Measurements from ENCODE around the gene PLIN5. TPM values are rescaled to one million over a fixed set of nuclear protein-coding genes. Genes with fewer than 3 reads are reported as not detected.

Gene PLIN5
- total RNA-seq, 1 experiment from 2014 or later, result 8.1 TPM

DNA sequence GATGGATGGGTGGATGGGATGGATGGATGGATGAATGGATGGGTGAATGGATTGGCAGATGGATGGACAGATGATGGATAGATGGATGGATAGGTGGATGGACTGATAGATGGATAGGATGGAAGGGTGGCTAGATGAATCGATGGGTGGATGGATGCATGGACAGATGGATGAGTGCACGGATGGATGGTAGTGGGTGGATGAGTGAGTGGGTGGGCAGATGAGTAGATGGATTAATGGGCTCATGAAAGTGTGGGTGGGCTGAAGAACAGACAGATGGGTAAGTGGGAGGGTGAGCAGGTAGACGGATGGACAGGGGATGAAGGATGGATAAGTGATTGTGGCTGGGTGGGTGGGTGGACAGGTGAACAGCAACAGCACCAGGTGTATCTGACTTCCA lies 18.8 kb upstream of the PLIN5 start:
- Histone ChIP-seq H3K9me3 (ENCODE audit: control insufficient read depth in 1 of 2, insufficient read depth in 1 of 2, low read depth in 1 of 2, low read length in 2 of 2) (no peaks in the 10 kb centered on the region), H4K20me1 (ENCODE audit: insufficient read depth) (no peaks in the 10 kb centered on the region), H3K4me1 (ENCODE audit: control insufficient read depth in 1 of 2, insufficient read depth in 2 of 2, low read length in 2 of 2) (peaks cover 8 to 26% of the 10 kb centered on the region in 2 experiments), H3K36me3 (ENCODE audit: control insufficient read depth in 1 of 2, insufficient read depth in 2 of 2, low read length in 2 of 2) (peaks cover 19 to 48% of the 10 kb centered on the region in 2 experiments), H3K27me3 (ENCODE audit: insufficient read depth, low read length) (no peaks in the 10 kb centered on the region), H3K9me2 (ENCODE audit: insufficient read depth) (no peaks in the 10 kb centered on the region), H3K4me3 (replicated peaks in 1 of 2; ENCODE audit: low read depth in 1 of 2, low read length in 2 of 2) (no peak overlapping the region), H2AFZ (ENCODE audit: low read depth, low read length, poor library complexity, severe bottlenecking) (no peak overlapping the region), H3K4me2 (ENCODE audit: low read length) (no peak overlapping the region), H3K27ac (ENCODE audit: low read depth, low read length) (no peak overlapping the region), H3K9ac (ENCODE audit: low read length) (no peak overlapping the region), H3K79me2 (ENCODE audit: insufficient read depth, low read length) (no peaks in the 10 kb centered on the region)
- DNase-seq (ENCODE audit: low read depth, low spot score) (no peak), ATAC-seq (no peak)
- CTCF ChIA-PET, result no interaction called here
- POLR2A ChIA-PET, result no interaction called here
- intact Hi-C loops (cut with micrococcal nuclease), result no loop called here
- no TSS peak for BruUV-seq (replicated peaks)
- no peak for TF ChIP-seq YY1 (IDR thresholded peaks at IDR 0.05; ENCODE audit: extremely low read depth, insufficient replicate concordance, low read depth, low read length)
- no peak for TF ChIP-seq ZFX (IDR thresholded peaks at IDR 0.05)
- TF ChIP-seq ELF1 (IDR thresholded peaks at IDR 0.05; ENCODE audit: borderline replicate concordance, low read depth), result no peak
- TF ChIP-seq JUND (IDR thresholded peaks at IDR 0.05), result no peak
- TF ChIP-seq SIN3A (IDR thresholded peaks at IDR 0.05; ENCODE audit: low read depth), result no peak
- RAD21 ChIA-PET (ENCODE audit: low non-redundant PET in 1 of 2, low total read pairs in 2 of 2, uncharacterized antibody in 2 of 2, unreplicated experiment in 2 of 2), result no interaction called here

- no peaks in the 10 kb centered on the region for H3K79me2 ChIP-seq (ENCODE audit: insufficient read depth, low read length)
- H3K4me3 ChIP-seq (replicated peaks in 1 of 2; ENCODE audit: low read depth in 1 of 2, low read length in 2 of 2), result no peak overlapping the region
- H3K4me1 ChIP-seq (ENCODE audit: control insufficient read depth in 1 of 2, insufficient read depth in 2 of 2, low read length in 2 of 2), result peaks cover 8 to 23% of the 10 kb centered on the region in 2 experiments
- no peaks in the 10 kb centered on the region for H3K9me2 ChIP-seq (ENCODE audit: insufficient read depth)
- ChIA-PET CTCF (no interaction called here), POLR2A (no interaction called here), RAD21 (ENCODE audit: low non-redundant PET in 1 of 2, low total read pairs in 2 of 2, uncharacterized antibody in 2 of 2, unreplicated experiment in 2 of 2) (no interaction called here)
- no peak overlapping the region for H2AFZ ChIP-seq (ENCODE audit: low read depth, low read length, poor library complexity, severe bottlenecking)
- H4K20me1 ChIP-seq (ENCODE audit: insufficient read depth), result no peaks in the 10 kb centered on the region
- peaks cover 22 to 50% of the 10 kb centered on the region in 2 experiments for H3K36me3 ChIP-seq (ENCODE audit: control insufficient read depth in 1 of 2, insufficient read depth in 2 of 2, low read length in 2 of 2)
- H3K4me2 ChIP-seq (ENCODE audit: low read length), result no peak overlapping the region
- H3K9ac ChIP-seq (ENCODE audit: low read length), result no peak overlapping the region
- ATAC-seq (no peak), DNase-seq (ENCODE audit: low read depth, low spot score) (no peak)
- BruUV-seq (replicated peaks), result TSS peak; percentile 75
- no peaks in the 10 kb centered on the region for H3K27me3 ChIP-seq (ENCODE audit: insufficient read depth, low read length)
- no peaks in the 10 kb centered on the region for H3K9me3 ChIP-seq (ENCODE audit: control insufficient read depth in 1 of 2, insufficient read depth in 1 of 2, low read depth in 1 of 2, low read length in 2 of 2)
- H3K27ac ChIP-seq (ENCODE audit: low read depth, low read length), result no peak overlapping the region
- intact Hi-C loops (cut with micrococcal nuclease), result no loop called here
- TF ChIP-seq YY1 (IDR thresholded peaks at IDR 0.05; ENCODE audit: extremely low read depth, insufficient replicate concordance, low read depth, low read length), result no peak
- TF ChIP-seq JUND (IDR thresholded peaks at IDR 0.05), result no peak
- no peak for TF ChIP-seq SRF (IDR thresholded peaks at IDR 0.05; ENCODE audit: low read depth)
- no peak for TF ChIP-seq CBX3 (IDR thresholded peaks at IDR 0.05; ENCODE audit: low read depth)
- TF ChIP-seq, protein P1, sequence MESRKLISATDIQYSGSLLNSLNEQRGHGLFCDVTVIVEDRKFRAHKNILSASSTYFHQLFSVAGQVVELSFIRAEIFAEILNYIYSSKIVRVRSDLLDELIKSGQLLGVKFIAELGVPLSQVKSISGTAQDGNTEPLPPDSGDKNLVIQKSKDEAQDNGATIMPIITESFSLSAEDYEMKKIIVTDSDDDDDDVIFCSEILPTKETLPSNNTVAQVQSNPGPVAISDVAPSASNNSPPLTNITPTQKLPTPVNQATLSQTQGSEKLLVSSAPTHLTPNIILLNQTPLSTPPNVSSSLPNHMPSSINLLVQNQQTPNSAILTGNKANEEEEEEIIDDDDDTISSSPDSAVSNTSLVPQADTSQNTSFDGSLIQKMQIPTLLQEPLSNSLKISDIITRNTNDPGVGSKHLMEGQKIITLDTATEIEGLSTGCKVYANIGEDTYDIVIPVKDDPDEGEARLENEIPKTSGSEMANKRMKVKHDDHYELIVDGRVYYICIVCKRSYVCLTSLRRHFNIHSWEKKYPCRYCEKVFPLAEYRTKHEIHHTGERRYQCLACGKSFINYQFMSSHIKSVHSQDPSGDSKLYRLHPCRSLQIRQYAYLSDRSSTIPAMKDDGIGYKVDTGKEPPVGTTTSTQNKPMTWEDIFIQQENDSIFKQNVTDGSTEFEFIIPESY (IDR thresholded peaks at IDR 0.05; ENCODE audit: extremely low read depth, insufficient replicate concordance, low read length), result no peak
- TF ChIP-seq ATF3 (IDR thresholded peaks at IDR 0.05), result no peak
- TF ChIP-seq, protein P2, sequence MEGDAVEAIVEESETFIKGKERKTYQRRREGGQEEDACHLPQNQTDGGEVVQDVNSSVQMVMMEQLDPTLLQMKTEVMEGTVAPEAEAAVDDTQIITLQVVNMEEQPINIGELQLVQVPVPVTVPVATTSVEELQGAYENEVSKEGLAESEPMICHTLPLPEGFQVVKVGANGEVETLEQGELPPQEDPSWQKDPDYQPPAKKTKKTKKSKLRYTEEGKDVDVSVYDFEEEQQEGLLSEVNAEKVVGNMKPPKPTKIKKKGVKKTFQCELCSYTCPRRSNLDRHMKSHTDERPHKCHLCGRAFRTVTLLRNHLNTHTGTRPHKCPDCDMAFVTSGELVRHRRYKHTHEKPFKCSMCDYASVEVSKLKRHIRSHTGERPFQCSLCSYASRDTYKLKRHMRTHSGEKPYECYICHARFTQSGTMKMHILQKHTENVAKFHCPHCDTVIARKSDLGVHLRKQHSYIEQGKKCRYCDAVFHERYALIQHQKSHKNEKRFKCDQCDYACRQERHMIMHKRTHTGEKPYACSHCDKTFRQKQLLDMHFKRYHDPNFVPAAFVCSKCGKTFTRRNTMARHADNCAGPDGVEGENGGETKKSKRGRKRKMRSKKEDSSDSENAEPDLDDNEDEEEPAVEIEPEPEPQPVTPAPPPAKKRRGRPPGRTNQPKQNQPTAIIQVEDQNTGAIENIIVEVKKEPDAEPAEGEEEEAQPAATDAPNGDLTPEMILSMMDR (IDR thresholded peaks at IDR 0.05 in 2 of 3, conservative IDR thresholded peaks at IDR 0.05 in 1 of 3; ENCODE audit: borderline replicate concordance in 1 of 3, insufficient read depth in 1 of 3, low read depth in 2 of 3, low read length in 2 of 3), result no peak
- no peak for TF ChIP-seq TCF7L2 (IDR thresholded peaks at IDR 0.05; ENCODE audit: borderline replicate concordance, extremely low read depth, insufficient read depth, insufficient read length)
- no peak for TF ChIP-seq SIN3A (IDR thresholded peaks at IDR 0.05; ENCODE audit: low read depth)
- no peak for TF ChIP-seq ELF1 (IDR thresholded peaks at IDR 0.05; ENCODE audit: borderline replicate concordance, low read depth)
- TF ChIP-seq EGR1 (IDR thresholded peaks at IDR 0.05; ENCODE audit: low read depth), result no peak
- TF ChIP-seq FOSL1 (IDR thresholded peaks at IDR 0.05; ENCODE audit: low read depth), result no peak
Measured at GRCh38 chr19:4553092-4553695, 18.2 kb upstream of the PLIN5 start.

All from HCT116 (cell line).